Peyer's patch (tissue), 4 donors: ENCODE results near the gene TET1.
"Not testable (repeated sequence)": the region's sequence is repeated elsewhere in the genome, so short reads cannot be mapped to it uniquely, and the experiment has no call there.

Experiments used
- POLR2A ChIP-seq, 2 donors: fragments of 450-650 bp; IDR thresholded peaks; one replicate each; pipeline ENCODE4 v1.5.1; 2017; ENCODE audit warnings: antibody characterized with exemption in 2 of 2, mild to moderate bottlenecking in 2 of 2, moderate library complexity in 2 of 2
- TF ChIP-seq, protein P1 (sequence below), 6 experiments: fragments of 450-650 bp in 4 of 6; fragments of 200-600 bp in 2 of 6; sonication (generic) in 1 of 6; IDR thresholded peaks; one replicate each; pipeline ENCODE4 v1.5.1; 2017 to 2019; ENCODE audit warnings: antibody characterized with exemption in 6 of 6, mild to moderate bottlenecking in 3 of 6, moderate library complexity in 1 of 6

DNA sequence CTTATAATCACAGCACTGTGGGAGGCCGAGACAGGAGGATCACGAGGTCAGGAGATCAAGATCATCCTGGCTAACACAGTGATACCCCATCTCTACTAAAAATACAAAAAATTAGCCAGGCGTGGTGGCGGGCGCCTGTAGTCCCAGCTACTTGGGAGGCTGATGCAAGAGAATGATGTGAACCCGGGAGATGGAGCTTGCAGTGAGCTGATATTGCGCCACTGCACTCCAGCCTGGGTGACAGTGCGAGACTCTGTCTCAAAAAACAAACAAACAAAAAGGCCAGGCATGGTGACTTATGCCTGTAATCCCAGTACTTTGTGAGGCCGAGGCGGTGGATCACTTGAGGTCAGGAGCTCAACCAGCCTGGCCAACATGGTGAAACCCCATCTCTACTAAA is 49.9 kb downstream of the TET1 start:
- not testable (repeated sequence) for TF ChIP-seq POLR2A (IDR thresholded peaks at IDR 0.05)
- TF ChIP-seq, protein P1, sequence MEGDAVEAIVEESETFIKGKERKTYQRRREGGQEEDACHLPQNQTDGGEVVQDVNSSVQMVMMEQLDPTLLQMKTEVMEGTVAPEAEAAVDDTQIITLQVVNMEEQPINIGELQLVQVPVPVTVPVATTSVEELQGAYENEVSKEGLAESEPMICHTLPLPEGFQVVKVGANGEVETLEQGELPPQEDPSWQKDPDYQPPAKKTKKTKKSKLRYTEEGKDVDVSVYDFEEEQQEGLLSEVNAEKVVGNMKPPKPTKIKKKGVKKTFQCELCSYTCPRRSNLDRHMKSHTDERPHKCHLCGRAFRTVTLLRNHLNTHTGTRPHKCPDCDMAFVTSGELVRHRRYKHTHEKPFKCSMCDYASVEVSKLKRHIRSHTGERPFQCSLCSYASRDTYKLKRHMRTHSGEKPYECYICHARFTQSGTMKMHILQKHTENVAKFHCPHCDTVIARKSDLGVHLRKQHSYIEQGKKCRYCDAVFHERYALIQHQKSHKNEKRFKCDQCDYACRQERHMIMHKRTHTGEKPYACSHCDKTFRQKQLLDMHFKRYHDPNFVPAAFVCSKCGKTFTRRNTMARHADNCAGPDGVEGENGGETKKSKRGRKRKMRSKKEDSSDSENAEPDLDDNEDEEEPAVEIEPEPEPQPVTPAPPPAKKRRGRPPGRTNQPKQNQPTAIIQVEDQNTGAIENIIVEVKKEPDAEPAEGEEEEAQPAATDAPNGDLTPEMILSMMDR (IDR thresholded peaks at IDR 0.05), result not testable (repeated sequence)
